Fibroblast of skin of back (primary cell): Measurements from ENCODE around the gene SKP1.

Experiments
- DNase-seq: peaks from one replicate; pipeline ENCODE4 v3.0.0-alpha.2; 2013

Gene SKP1

DNA sequence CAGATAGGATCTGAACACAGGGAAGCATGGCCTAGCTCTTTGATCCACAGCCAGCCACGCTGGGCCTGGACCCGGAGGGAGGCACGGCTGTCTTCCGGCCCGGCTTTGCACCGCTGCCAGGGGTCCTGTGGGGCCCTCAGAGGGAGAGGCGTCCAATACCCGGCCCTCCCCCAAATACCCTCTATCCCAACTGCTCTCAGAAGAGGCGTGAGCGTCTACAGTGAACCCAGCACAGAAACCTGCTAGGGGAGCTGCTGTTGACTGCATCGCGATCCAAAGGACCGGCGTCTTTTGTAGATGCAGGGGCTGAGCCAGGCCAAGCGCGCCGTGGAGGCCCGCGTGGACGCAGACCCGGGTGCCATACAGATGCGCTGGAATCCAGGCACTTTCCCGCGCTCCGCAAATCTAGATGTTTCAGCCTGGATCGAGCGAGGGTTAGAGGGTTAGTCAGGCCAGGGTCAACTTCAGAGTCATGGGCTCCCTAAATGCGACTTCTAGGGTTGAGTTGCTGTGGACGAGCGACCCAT lies 63.3 kb downstream of the SKP1 start:
- no peak for DNase-seq

DNA sequence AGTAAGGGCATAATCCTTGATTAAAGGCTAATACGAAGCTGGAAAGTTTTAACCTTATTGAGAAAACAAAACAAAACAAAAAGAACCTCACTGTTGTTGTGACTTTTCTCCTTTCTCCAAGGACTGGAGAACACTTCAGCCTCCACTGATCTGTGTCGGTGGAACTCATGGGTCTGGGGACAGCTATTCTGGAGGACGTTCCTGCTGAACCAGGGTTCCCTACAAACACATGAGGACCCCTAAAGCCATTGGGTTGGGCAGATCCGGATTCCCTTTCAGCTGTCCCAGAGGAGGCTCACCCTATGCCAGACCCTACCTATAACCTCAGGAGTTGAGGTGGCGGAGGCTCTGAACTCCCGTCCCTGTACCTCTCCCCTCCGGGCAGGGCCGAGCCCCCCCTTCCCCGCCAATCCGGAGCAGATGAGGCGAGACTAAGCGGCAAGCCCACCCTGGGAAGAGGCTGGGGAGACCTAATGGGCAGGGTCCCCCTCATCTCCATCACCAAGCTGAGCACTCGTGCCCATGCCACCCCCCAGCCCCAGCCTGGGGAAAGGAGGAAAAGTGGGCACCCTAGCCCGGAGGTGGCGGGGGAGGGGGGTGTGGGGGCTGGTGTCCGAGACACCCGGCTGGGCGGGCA lies 63.9 kb downstream of the SKP1 start:
- no peak for DNase-seq

DNA sequence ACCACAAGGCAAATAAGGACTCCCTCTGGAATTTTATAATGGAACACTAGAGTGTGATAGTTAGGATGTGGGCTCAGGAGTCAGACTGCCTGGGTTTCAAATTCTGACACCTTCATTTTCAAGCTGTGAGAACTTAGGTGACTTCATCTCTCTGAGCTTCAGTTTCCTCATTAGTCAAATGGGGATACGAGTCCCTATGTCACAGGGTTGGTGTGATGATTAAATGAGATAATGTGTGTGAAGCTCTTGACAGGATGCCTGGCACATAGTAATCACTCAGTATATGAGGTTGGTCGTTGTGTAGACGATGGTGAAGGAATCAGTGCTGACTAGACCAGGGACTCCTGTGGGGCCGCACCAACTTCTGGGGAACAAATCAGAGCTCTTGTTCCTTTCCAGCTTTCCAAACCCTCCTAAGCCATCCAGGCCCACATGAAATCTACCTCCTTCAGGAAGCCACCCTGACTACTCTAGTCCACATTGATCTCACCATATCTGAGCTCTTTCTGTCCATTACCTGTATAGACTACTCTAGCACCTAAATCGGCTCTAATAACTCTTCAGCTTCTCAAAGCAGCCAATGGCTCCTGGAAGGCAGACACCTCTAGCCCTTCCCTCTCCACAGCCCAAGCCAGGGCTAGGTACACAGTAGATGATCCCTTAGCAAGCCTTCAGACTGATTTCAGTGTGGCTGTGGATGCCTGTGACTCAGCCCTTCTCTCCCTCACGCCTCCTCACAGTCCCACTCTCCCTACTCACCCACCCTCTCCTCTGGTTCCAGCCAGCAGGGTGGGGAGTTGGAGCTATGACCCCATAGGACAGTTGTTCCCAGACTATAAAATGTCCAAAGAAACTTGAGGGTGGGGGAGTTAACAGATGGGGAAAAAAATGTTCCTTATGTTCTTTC lies 64.8 kb downstream of the SKP1 start:
- peak; percentile 37 for DNase-seq

DNA sequence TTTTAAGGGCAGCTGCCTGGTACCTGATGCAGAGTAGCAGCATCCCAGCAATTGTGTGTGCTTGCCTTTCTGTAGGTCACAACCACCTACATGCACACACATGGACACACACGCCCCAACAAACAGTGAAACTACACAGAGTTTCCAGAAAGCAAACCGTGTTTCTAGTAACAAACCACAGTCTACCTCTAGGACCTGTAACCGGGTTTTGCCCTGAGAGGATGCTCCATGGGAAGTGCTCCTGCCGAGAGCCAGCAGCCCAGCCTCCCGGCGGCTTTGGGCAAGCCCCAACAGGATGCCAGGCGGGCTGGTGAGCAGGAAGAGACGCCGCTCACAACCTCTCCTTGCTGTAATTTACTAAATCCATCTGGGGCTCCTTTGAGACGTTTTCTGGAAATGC lies 66.4 kb downstream of the SKP1 start:
- no peak for DNase-seq

GRCh38 chr5:134107779-134108178 lies 69.0 kb downstream of the SKP1 start:
- DNase-seq, result no peak

DNA sequence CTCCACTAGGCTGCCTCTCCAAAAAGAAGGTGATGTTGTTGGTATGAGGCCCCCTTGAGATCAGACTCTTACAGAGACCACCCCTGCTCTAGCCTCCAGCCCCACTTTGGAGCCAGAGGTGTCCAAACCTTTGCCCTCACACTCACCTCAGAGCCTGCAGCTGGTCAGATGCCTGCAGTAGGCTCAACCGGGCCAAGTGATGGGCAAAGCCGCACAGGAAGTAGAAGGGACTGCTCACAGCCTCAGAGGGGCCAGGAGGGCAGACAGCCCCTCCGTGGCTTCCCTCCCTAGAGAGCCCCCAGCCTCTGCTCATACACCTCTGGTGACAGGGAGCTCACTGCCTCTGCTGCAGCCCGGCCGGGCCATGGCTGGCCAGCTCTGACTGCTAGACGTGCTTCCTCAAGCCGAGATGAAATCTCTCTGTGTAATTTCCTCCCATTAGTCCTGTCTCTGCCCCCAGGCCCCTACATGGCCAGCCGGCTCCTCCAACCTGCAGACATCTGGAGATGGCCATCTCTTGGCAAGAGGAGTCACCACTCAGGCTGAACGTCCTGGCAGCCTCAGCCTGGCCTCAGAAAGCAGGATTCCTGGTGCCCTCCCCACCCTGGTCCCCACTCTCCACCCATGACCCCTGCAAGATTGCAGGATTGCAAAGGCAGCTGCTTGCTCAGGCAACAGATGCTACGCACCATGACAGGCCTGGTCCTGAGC lies 69.6 kb downstream of the SKP1 start:
- DNase-seq, result no peak

- DNase-seq, result no peak
These were observed 72.6 kb downstream of the SKP1 start for GRCh38 chr5:134103998-134104654.

DNA sequence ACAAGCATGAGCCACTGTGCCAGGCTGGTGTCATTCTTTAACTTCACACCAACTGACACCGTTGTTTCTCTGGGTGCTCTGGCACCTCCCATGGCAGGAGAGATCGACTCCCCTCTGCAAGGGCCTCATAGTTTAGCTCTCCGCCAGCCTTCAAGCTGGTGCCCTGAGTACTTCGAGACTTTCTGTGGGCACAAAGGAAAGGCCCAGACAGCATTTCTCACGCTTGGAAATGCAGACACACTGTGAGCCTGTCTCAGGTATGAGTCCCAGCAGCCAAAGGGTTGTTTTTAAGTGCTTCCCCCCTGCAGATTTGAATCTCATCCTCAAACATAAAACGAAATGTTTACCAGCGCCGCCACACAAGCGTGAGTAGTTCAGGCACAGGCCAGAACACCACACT lies 73.4 kb downstream of the SKP1 start:
- no peak for DNase-seq

GRCh38 chr5:134101686-134102439 lies 74.9 kb downstream of the SKP1 start:
- DNase-seq, result no peak

DNA sequence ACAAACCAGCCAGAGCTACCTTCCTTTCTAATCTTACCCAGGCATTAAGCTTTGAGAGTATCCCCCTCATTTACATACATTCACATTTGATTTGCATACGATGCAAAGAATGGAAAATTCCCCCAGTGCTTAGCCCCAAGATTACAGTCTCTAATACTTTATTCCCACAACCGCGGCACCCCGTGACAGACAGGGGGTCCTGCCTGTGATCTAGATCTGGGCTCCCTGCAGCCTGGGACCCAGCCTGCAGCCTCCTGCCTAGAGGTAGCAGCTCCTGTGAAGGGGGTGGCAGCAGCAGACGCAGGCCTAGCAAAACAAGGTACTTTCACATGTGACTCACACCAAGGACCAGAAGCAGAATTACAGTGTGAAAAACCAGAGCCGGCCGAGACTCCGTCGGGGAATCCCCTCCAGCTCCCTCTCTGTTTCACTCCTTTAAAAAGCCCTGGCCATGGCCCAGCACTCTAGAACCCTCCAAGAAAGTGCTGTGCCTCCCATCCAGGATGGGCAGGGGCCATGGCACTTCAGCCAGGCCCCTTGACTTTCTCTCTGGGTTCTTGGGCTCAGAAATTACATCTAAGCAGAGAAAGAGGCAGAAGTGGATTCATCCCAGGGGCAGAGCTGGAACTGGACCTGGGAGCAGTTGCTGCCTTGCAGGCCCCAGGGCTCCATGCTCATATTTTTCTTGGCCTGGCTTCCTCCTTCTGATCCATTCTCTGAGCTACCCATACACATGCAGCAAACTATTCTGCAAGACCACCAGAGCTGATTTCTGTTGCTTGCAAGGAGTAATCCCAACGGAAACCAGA lies 76.3 kb downstream of the SKP1 start:
- DNase-seq, result peak; percentile 60

DNA sequence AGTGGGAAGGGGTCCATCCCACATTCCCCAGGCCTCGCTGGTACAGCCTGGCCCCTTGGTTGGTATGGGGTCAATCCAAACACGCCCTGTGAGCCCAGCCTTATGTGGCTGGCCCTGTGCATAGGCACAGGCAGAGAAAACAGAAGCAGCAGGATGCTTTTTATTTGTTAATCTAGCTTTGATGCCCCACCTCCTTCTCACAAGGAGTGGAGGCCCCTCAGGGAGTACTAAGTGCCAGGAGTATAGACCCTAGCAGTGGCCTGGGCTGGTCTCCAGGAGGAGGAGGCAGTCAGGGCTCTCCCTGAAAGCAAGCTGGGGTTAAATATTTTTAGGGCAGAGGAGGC lies 76.8 kb downstream of the SKP1 start:
- no peak for DNase-seq

GRCh38 chr5:134099288-134099872 lies 77.4 kb downstream of the SKP1 start:
- no peak for DNase-seq
